OCI-LY1 (cell line): ENCODE measurements around the gene RFESD.

ENCODE experiments used
- CTCF ChIP-seq: fragments of 200-600 bp; sonication (generic), shearing (Covaris generic); IDR thresholded peaks from 2 replicates; pipeline ENCODE4 v1.5.1; 2017; ENCODE audit warnings: mild to moderate bottlenecking, antibody characterized with exemption, low read length, moderate library complexity, mixed read lengths
- EZH2 ChIP-seq: fragments of 200-600 bp; sonication (generic), shearing (Covaris generic); IDR thresholded peaks from 2 replicates; pipeline ENCODE4 v1.8.0; 2017; ENCODE audit warnings: borderline replicate concordance, mixed run types, mild to moderate bottlenecking, antibody characterized with exemption, low read length, moderate library complexity, mixed read lengths

- TF ChIP-seq CTCF: no peak
- TF ChIP-seq EZH2: no peak
These were observed 35.2 kb upstream of the RFESD start for GRCh38 chr5:95611396-95611795.
